SK-N-SH (cell line): ENCODE results near the gene ULBP2. TPM values are rescaled to one million over a fixed set of nuclear protein-coding genes. Genes with fewer than 3 reads are reported as not detected.

Experiments
- CTCF ChIA-PET: fragments of 300-600, 350-600 bp; formaldehyde crosslinking; extraction: SDS; loops from one replicate; lab custom pipeline; 2021; lab: Yijun Ruan, JAX
- POLR2A ChIA-PET: fragments of 350-600 bp; sonication (Branson Sonifier 250); formaldehyde crosslinking; extraction: SDS; loops from one replicate; lab custom pipeline; 2020; ENCODE audit warnings: antibody characterized with exemption, inconsistent platforms; lab: Yijun Ruan, JAX
- DNase-seq: peaks from one replicate; pipeline ENCODE4 v3.0.0; 2012
- H2AFZ ChIP-seq: fragments of 200-600 bp; sonication (generic); 2 replicates; pipeline ENCODE4 v1.8.1; 2016; ENCODE audit warnings: antibody characterized with exemption, mild to moderate bottlenecking, low read depth
- H3F3A ChIP-seq: fragments of 200-600 bp; sonication (generic); replicated peaks from 2 replicates; pipeline ENCODE3; 2016; ENCODE audit warnings: antibody characterized with exemption, mild to moderate bottlenecking; ENCODE audit not compliant: insufficient read depth
- H3K27ac ChIP-seq, 2 experiments: fragments of 200-500 bp in 1 of 2; fragments of 200-600 bp in 1 of 2; sonication (Bioruptor generic) in 1 of 2; sonication (generic), shearing (Covaris generic) in 1 of 2; 2 replicates each; pipeline versions ENCODE4 v1.5.1 to v1.6.1; 2014 to 2016; ENCODE audit warnings: low read depth in 2 of 2, inconsistent platforms in 1 of 2, low read length in 1 of 2, mild to moderate bottlenecking in 1 of 2, mixed read lengths in 1 of 2
- H3K27me3 ChIP-seq: fragments of 200-600 bp; sonication (generic), shearing (Covaris generic); 2 replicates; pipeline ENCODE4 v1.6.1; 2016; ENCODE audit warnings: mixed run types; ENCODE audit not compliant: insufficient read depth
- H3K36me3 ChIP-seq, 2 experiments: fragments of 200-500 bp in 1 of 2; fragments of 200-600 bp in 1 of 2; sonication (Bioruptor generic) in 1 of 2; sonication (generic) in 1 of 2; replicated peaks in 1 of 2; 2 replicates each; pipeline versions ENCODE3 to v1.5.1; 2014 to 2016; ENCODE audit warnings: low read length in 1 of 2, mild to moderate bottlenecking in 1 of 2; ENCODE audit not compliant: insufficient read depth in 2 of 2, control insufficient read depth in 1 of 2
- H3K4me1 ChIP-seq, 2 experiments: fragments of 200-500 bp in 1 of 2; fragments of 200-600 bp in 1 of 2; sonication (Bioruptor generic) in 1 of 2; sonication (generic), shearing (Covaris generic) in 1 of 2; 2 replicates each; pipeline versions ENCODE4 v1.5.1 to v1.6.1; 2014 to 2016; ENCODE audit warnings: low read depth in 1 of 2, low read length in 1 of 2, mixed run types in 1 of 2; ENCODE audit not compliant: insufficient read depth in 2 of 2, control insufficient read depth in 1 of 2
- H3K4me2 ChIP-seq: fragments of 200-600 bp; sonication (generic), shearing (Covaris generic); 2 replicates; pipeline ENCODE4 v1.6.1; 2017; ENCODE audit warnings: mixed run types
- H3K4me3 ChIP-seq, 2 experiments: fragments of 200-500 bp in 1 of 2; fragments of 200-600 bp in 1 of 2; sonication (Bioruptor generic) in 1 of 2; sonication (generic), shearing (Covaris generic) in 1 of 2; 2 replicates each; pipeline versions ENCODE4 v1.5.1 to v1.8.1; 2014 to 2016; ENCODE audit warnings: low read depth in 2 of 2, inconsistent platforms in 1 of 2, low read length in 1 of 2, mild to moderate bottlenecking in 1 of 2, mixed read lengths in 1 of 2, moderate library complexity in 1 of 2
- H3K79me2 ChIP-seq: fragments of 200-600 bp; sonication (generic); 2 replicates; pipeline ENCODE4 v1.8.1; 2017; ENCODE audit warnings: mild to moderate bottlenecking; ENCODE audit not compliant: insufficient read depth
- H3K9ac ChIP-seq: fragments of 200-600 bp; sonication (generic); 2 replicates; pipeline ENCODE4 v1.6.1; 2017; ENCODE audit warnings: mixed run types
- H3K9me2 ChIP-seq: fragments of 200-600 bp; sonication (generic); 2 replicates; pipeline ENCODE4 v1.6.1; 2017; ENCODE audit warnings: mixed run types
- H3K9me3 ChIP-seq: fragments of 200-600 bp; sonication (generic); 2 replicates; pipeline ENCODE4 v1.6.1; 2017; ENCODE audit warnings: mixed run types, mild to moderate bottlenecking, moderate library complexity
- H4K20me1 ChIP-seq: fragments of 200-600 bp; sonication (generic); 2 replicates; pipeline ENCODE4 v1.6.1; 2017; ENCODE audit warnings: mild to moderate bottlenecking, mixed run types; ENCODE audit not compliant: insufficient read depth
- CTCF ChIP-seq: fragments of 200-600 bp; sonication (generic); IDR thresholded peaks from 2 replicates; pipeline ENCODE4 v1.6.1; 2017; ENCODE audit warnings: antibody characterized with exemption, mild to moderate bottlenecking, moderate library complexity
- EP300 ChIP-seq, 2 experiments: IDR thresholded peaks; 2 replicates each; pipeline versions ENCODE4 v1.4.0 to v1.6.1; 2012; ENCODE audit warnings: borderline replicate concordance in 1 of 2, low read depth in 1 of 2, low read length in 1 of 2
- FOXJ3 ChIP-seq: sonication (generic); formaldehyde crosslinking; IDR thresholded peaks from 2 replicates; pipeline ENCODE4 v1.5.1; 2020; ENCODE audit warnings: mild to moderate bottlenecking, missing genetic modification reagents
- GABPA ChIP-seq: IDR thresholded peaks from 2 replicates; pipeline ENCODE4 v1.4.0; 2012; ENCODE audit warnings: low read depth, mild to moderate bottlenecking
- MAX ChIP-seq: IDR thresholded peaks from 2 replicates; pipeline ENCODE4 v1.4.0; 2012; ENCODE audit warnings: low read depth
- MEF2A ChIP-seq: IDR thresholded peaks from 2 replicates; pipeline ENCODE4 v1.4.0; 2012; ENCODE audit warnings: low read depth, borderline replicate concordance
- MXI1 ChIP-seq: IDR thresholded peaks from 2 replicates; pipeline ENCODE4 v1.6.1; 2012; ENCODE audit warnings: mild to moderate bottlenecking, low read depth, low read length, improper control_type of control experiment
- NFIC ChIP-seq: IDR thresholded peaks from 2 replicates; pipeline ENCODE4 v1.4.0; 2012; ENCODE audit warnings: borderline replicate concordance
- REST ChIP-seq: IDR thresholded peaks from 2 replicates; pipeline ENCODE4 v1.6.1; 2012; ENCODE audit warnings: mild to moderate bottlenecking, low read depth, low read length, moderate library complexity
- RFX5 ChIP-seq: IDR thresholded peaks from 2 replicates; pipeline ENCODE4 v1.6.1; 2012; ENCODE audit warnings: mild to moderate bottlenecking, improper control_type of control experiment, low read length
- RXRA ChIP-seq: IDR thresholded peaks from 2 replicates; pipeline ENCODE4 v1.4.0; 2012; ENCODE audit warnings: low read depth, mild to moderate bottlenecking, borderline replicate concordance
- SIN3A ChIP-seq: IDR thresholded peaks from 2 replicates; pipeline ENCODE4 v1.6.1; 2012; ENCODE audit warnings: low read depth, mild to moderate bottlenecking, low read length, moderate library complexity, borderline replicate concordance
- TAF1 ChIP-seq: IDR thresholded peaks from 2 replicates; pipeline ENCODE4 v1.6.1; 2012; ENCODE audit warnings: low read depth, mild to moderate bottlenecking, low read length, moderate library complexity, borderline replicate concordance
- USF2 ChIP-seq: fragments of 150-350 bp; IDR thresholded peaks from 2 replicates; pipeline ENCODE4 v1.6.1; 2017; ENCODE audit warnings: antibody characterized with exemption, low read length, low read depth, borderline replicate concordance
- WGBS: methylation state at CpG from one replicate; pipeline ENCODE4 v1.1.6; 2017; ENCODE audit warnings: low lambda C conversion rate; 5-methylcytosine and 5-hydroxymethylcytosine counted together
- polyA plus RNA-seq, 3 experiments: library from polyadenylated mRNA; depleted of rRNA; stranded (reverse); fragments of >200 nt; gene quantifications; 2 replicates each; pipeline ENCODE4 v1.2.3, GENCODE V29; 2012
- TF ChIP-seq, protein P1 (sequence below): fragments of 150-350 bp; IDR thresholded peaks from 2 replicates; pipeline ENCODE4 v1.6.1; 2016; ENCODE audit warnings: mild to moderate bottlenecking, low read depth, low read length
- TF ChIP-seq, protein P2 (sequence below): IDR thresholded peaks from 2 replicates; pipeline ENCODE4 v1.4.0; 2012; ENCODE audit warnings: low read depth, borderline replicate concordance

ULBP2 gene
- polyA plus RNA-seq, 1 of the 3 experiments (the other 2 are of a cell fraction), result 5.0 TPM

DNA sequence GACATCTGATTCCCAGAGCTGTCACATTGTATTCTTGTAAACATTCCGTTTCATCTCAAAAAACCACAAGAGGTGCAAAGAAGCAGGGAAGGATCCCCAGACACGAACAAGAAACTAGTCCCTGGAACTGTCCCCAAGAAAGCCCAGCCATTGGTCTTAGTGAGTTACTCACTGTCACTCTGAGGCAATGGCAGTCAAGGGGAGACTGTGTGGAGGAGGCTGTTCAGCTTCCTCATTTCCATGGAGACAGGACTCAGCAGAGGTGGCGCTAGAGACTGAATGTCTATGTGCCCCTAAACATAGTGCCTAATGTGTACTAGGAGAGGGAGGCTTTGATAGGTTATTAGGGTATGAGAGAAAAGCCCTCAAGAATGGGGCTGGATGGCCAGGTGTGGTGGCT, 33.0 kb downstream of the ULBP2 start:
- Histone ChIP-seq H3K4me1 (no peaks in the 10 kb centered on the region), H3K4me3 (no peak overlapping the region), H3K9me2 (no peaks in the 10 kb centered on the region), H4K20me1 (no peaks in the 10 kb centered on the region), H3K27me3 (peaks cover 25% of the 10 kb centered on the region; the same call in 1 of the 2 replicates), H3K79me2 (no peaks in the 10 kb centered on the region), H3K27ac (no peak overlapping the region), H2AFZ (no peak overlapping the region), H3K36me3 (no peaks in the 10 kb centered on the region), H3K9me3 (no peaks in the 10 kb centered on the region), H3F3A (no peaks in the 10 kb centered on the region), H3K4me2 (no peak overlapping the region), H3K9ac (no peak overlapping the region)
- DNase-seq, result no peak
- ChIA-PET CTCF (no interaction called here), POLR2A (no interaction called here)
- no peak for TF ChIP-seq RXRA
- TF ChIP-seq GABPA, result no peak
- TF ChIP-seq, protein P1, sequence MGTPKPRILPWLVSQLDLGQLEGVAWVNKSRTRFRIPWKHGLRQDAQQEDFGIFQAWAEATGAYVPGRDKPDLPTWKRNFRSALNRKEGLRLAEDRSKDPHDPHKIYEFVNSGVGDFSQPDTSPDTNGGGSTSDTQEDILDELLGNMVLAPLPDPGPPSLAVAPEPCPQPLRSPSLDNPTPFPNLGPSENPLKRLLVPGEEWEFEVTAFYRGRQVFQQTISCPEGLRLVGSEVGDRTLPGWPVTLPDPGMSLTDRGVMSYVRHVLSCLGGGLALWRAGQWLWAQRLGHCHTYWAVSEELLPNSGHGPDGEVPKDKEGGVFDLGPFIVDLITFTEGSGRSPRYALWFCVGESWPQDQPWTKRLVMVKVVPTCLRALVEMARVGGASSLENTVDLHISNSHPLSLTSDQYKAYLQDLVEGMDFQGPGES, result no peak
- no peak for TF ChIP-seq CTCF
- TF ChIP-seq, protein P2, sequence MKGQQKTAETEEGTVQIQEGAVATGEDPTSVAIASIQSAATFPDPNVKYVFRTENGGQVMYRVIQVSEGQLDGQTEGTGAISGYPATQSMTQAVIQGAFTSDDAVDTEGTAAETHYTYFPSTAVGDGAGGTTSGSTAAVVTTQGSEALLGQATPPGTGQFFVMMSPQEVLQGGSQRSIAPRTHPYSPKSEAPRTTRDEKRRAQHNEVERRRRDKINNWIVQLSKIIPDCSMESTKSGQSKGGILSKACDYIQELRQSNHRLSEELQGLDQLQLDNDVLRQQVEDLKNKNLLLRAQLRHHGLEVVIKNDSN, result no peak
- no peak for TF ChIP-seq TAF1
- TF ChIP-seq MEF2A, result no peak
- TF ChIP-seq MAX, result no peak
- no peak for TF ChIP-seq MXI1
- no peak for TF ChIP-seq USF2
- no peak for TF ChIP-seq NFIC
- TF ChIP-seq SIN3A, result no peak
- no peak for TF ChIP-seq EP300 (IDR thresholded peaks at IDR 0.05; ENCODE audit: borderline replicate concordance in 1 of 2, low read depth in 1 of 2, low read length in 1 of 2)
- TF ChIP-seq FOXJ3 (CRISPR knock-in tag), result no peak
- no peak for TF ChIP-seq RFX5
- TF ChIP-seq REST, result no peak
- 3% methylated on average over 3 of the region's 3 CpGs for WGBS
